ENCODE data around the gene AP3B1. TPM values are rescaled to one million over a fixed set of nuclear protein-coding genes. Genes with fewer than 3 reads are reported as not detected.

The AP3B1 gene
- total RNA-seq, 1 experiment from 2014 or later = 30.3 TPM

- peak; percentile 21 for DNase-seq (ENCODE audit: low read depth)
Observed at GRCh38 chr5:77981820-77982219, 312.7 kb downstream of the AP3B1 start.

GRCh38 chr5:77974576-77974975 is 319.9 kb downstream of the AP3B1 start:
- no peak for DNase-seq (ENCODE audit: low read depth)

GRCh38 chr5:77973253-77973609 is 321.3 kb downstream of the AP3B1 start:
- DNase-seq (ENCODE audit: low read depth) = no peak

GRCh38 chr5:77972469-77973252 is 321.8 kb downstream of the AP3B1 start:
- DNase-seq (ENCODE audit: low read depth) = no peak

GRCh38 chr5:77971776-77972468 is 322.6 kb downstream of the AP3B1 start:
- DNase-seq (ENCODE audit: low read depth) = no peak

GRCh38 chr5:77970891-77971290 is 323.6 kb downstream of the AP3B1 start:
- DNase-seq (ENCODE audit: low read depth) = no peak

- no peak for DNase-seq (ENCODE audit: low read depth)
Observed at GRCh38 chr5:77963795-77964194, 330.7 kb downstream of the AP3B1 start.

- DNase-seq (ENCODE audit: low read depth) = peak; percentile 4
Observed at GRCh38 chr5:77960863-77961396, 333.6 kb downstream of the AP3B1 start.

GRCh38 chr5:77960305-77960704 is 334.2 kb downstream of the AP3B1 start:
- DNase-seq (ENCODE audit: low read depth) = no peak

- DNase-seq (ENCODE audit: low read depth) = no peak
Observed at GRCh38 chr5:77958642-77959330, 335.7 kb downstream of the AP3B1 start.

GRCh38 chr5:77957931-77958521 is 336.5 kb downstream of the AP3B1 start:
- no peak for DNase-seq (ENCODE audit: low read depth)

- no peak for DNase-seq (ENCODE audit: low read depth)
Observed at GRCh38 chr5:77957516-77957915, 337.0 kb downstream of the AP3B1 start.

- no peak for DNase-seq (ENCODE audit: low read depth)
Observed at GRCh38 chr5:77957081-77957480, 337.4 kb downstream of the AP3B1 start.

GRCh38 chr5:77955577-77955976 is 338.9 kb downstream of the AP3B1 start:
- DNase-seq (ENCODE audit: low read depth) = no peak

GRCh38 chr5:77953374-77953773 is 341.1 kb downstream of the AP3B1 start:
- no peak for DNase-seq (ENCODE audit: low read depth)

- peak; percentile 79 for DNase-seq (ENCODE audit: low read depth)
Observed at GRCh38 chr5:77952636-77953212, 341.8 kb downstream of the AP3B1 start.

Small RNAs within 50 kb of the gene (small RNA-seq; reads per million reads assigned to genes)
- not detected for gene RF00019
- not detected for gene RNU6-183P

Other genes starting within 250 kb of the AP3B1 start
- 17.5 and 29.6 TPM in 2 replicates for gene SCAMP1, start 65.9 kb upstream of the AP3B1 start, total RNA-seq (2014; rRNA removed; shearing (Covaris generic))